ENCODE measurements around the gene CLDN9. TPM values are rescaled to one million over a fixed set of nuclear protein-coding genes. Genes with fewer than 3 reads are reported as not detected.

CLDN9 gene
- total RNA-seq, 1 donor: not detected

DNA sequence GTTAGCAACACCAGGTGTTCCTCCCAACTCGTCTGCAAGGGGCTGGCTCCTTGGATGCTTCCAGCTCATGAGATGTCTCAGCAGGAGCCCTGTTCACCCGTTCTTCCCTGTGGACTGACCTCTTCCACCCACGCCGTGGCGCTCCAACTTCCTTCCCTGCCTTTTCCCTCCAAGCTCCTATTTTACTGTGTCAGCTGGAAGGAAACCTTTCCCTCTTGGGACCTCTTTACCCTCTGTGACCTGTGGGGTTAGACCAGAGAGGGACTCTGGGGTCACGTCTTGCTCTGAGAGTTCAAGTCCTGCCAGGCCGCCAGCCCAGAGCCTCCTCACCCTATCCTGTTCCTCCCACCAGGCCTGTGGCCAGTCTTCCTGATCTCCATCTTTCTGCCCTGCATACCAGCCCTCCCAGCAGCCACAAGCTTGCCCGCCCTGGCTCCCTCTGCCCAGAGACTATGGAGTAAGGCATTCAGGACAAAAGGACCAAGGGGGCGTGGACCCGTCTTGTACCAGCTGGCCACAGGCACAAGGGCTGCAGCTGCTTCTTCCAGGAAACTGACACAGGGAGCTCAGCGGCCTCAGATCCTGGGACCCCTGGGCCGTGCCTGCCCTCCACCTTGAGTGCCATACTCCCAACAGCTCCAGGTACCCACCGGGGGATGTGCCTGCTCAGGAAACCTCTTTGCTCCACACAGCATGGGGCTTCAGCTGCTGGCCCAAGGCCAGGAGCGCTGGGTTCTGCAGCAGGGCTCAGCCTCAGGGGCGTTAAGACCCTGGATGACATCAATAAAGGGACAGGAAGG is 40.5 kb upstream of the CLDN9 start:
- peaks cover 4% of the 10 kb centered on the region for H3K4me1 ChIP-seq (ENCODE audit: insufficient read depth, low read length)
- peaks cover 12% of the 10 kb centered on the region for H4K20me1 ChIP-seq (ENCODE audit: insufficient read depth, low read length)
- no peak overlapping the region for H2AFZ ChIP-seq (ENCODE audit: low read length)
- H3K27me3 ChIP-seq (ENCODE audit: insufficient read depth, low read length): peaks cover 11% of the 10 kb centered on the region
- no peak for DNase-seq (ENCODE audit: insufficient read length, low spot score, missing footprints)
- no peaks in the 10 kb centered on the region for H3K9me3 ChIP-seq (ENCODE audit: low read depth, low read length)
- H3K79me2 ChIP-seq (ENCODE audit: insufficient read depth, low read length): peaks cover 2% of the 10 kb centered on the region
- H3K4me3 ChIP-seq (ENCODE audit: insufficient read depth, low read length): no peak overlapping the region
- H3K36me3 ChIP-seq (ENCODE audit: insufficient read depth, low read length): no peaks in the 10 kb centered on the region
- no peak overlapping the region for H3K4me2 ChIP-seq (ENCODE audit: insufficient read depth, low read length)
- H3K27ac ChIP-seq (ENCODE audit: low read depth, low read length): no peak overlapping the region
- TF ChIP-seq, protein P1, sequence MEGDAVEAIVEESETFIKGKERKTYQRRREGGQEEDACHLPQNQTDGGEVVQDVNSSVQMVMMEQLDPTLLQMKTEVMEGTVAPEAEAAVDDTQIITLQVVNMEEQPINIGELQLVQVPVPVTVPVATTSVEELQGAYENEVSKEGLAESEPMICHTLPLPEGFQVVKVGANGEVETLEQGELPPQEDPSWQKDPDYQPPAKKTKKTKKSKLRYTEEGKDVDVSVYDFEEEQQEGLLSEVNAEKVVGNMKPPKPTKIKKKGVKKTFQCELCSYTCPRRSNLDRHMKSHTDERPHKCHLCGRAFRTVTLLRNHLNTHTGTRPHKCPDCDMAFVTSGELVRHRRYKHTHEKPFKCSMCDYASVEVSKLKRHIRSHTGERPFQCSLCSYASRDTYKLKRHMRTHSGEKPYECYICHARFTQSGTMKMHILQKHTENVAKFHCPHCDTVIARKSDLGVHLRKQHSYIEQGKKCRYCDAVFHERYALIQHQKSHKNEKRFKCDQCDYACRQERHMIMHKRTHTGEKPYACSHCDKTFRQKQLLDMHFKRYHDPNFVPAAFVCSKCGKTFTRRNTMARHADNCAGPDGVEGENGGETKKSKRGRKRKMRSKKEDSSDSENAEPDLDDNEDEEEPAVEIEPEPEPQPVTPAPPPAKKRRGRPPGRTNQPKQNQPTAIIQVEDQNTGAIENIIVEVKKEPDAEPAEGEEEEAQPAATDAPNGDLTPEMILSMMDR (IDR thresholded peaks at IDR 0.05; ENCODE audit: extremely low read depth, low read depth, low read length): no peak

DNA sequence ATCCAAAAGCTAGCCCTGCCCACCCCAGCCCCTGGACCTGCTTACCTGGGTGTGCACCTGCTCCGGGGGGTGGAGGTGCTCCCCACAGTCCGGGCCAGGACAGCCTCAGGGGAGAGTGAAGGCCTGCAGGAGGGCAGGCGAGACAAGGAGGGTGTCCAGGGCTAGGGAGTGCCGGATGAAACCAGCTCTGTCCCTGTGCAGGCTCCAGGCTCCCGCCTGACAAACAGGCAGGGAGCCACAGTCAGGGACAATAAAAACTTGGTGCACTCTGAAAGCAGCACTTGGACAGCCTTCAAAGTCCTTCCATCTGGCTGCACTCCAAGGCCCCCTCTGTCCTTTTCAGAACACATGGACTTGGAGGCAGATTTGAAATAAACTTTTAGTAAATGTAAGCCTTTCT is 39.6 kb upstream of the CLDN9 start:
- Histone ChIP-seq H3K27me3 (ENCODE audit: insufficient read depth, low read length) (peaks cover 2% of the 10 kb centered on the region), H3K4me3 (ENCODE audit: insufficient read depth, low read length) (no peak overlapping the region), H3K36me3 (ENCODE audit: insufficient read depth, low read length) (no peaks in the 10 kb centered on the region), H3K79me2 (ENCODE audit: insufficient read depth, low read length) (peaks cover 2% of the 10 kb centered on the region), H3K9me3 (ENCODE audit: low read depth, low read length) (no peaks in the 10 kb centered on the region), H3K27ac (ENCODE audit: low read depth, low read length) (no peak overlapping the region), H3K4me2 (ENCODE audit: insufficient read depth, low read length) (no peak overlapping the region), H3K4me1 (ENCODE audit: insufficient read depth, low read length) (peaks cover 4% of the 10 kb centered on the region), H2AFZ (ENCODE audit: low read length) (no peak overlapping the region), H4K20me1 (ENCODE audit: insufficient read depth, low read length) (peaks cover 12% of the 10 kb centered on the region)
- no peak for DNase-seq (ENCODE audit: insufficient read length, low spot score, missing footprints)
- TF ChIP-seq, protein P1 (IDR thresholded peaks at IDR 0.05; ENCODE audit: extremely low read depth, low read depth, low read length): no peak

DNA sequence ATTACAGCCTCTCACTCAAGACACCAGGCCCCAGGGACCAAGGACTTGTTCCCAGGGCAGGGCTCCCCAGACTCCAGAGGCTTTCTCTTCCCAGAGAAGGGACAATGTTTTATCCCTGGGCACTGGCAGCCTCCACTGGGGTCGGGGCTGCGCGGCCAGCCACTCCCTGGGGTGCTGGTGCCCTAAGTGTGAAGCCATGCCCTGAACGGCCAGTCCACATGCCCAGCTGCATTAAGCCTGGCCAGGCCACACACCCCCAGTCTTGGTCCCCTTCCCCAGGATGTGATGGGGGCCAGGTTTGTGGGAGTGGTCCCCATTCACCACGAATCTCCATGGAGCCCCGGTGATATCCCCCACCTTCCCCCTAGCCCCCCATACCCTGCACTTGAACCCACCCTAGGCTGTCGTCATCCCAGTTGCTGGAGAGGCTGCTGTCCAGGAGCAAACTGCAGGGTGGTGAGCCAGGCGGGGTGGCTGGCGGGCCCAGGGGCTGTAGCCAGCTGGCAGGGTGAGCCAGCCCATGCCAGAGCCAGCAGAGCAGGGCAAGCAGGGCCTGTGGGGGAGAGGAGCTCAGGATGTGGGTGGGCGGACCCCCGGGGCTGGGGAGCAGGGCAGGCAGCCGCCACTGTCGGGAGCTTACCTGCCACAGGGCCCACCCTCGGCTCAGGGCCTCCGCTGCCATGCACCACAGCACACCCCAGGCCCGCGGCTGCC is 39.0 kb upstream of the CLDN9 start:
- Histone ChIP-seq H2AFZ (ENCODE audit: low read length) (no peak overlapping the region), H4K20me1 (ENCODE audit: insufficient read depth, low read length) (peaks cover 12% of the 10 kb centered on the region), H3K27ac (ENCODE audit: low read depth, low read length) (no peak overlapping the region), H3K4me3 (ENCODE audit: insufficient read depth, low read length) (no peak overlapping the region), H3K4me2 (ENCODE audit: insufficient read depth, low read length) (no peak overlapping the region), H3K9me3 (ENCODE audit: low read depth, low read length) (no peaks in the 10 kb centered on the region), H3K4me1 (ENCODE audit: insufficient read depth, low read length) (peaks cover 4% of the 10 kb centered on the region), H3K79me2 (ENCODE audit: insufficient read depth, low read length) (peaks cover 2% of the 10 kb centered on the region), H3K36me3 (ENCODE audit: insufficient read depth, low read length) (no peaks in the 10 kb centered on the region), H3K27me3 (ENCODE audit: insufficient read depth, low read length) (no peaks in the 10 kb centered on the region)
- TF ChIP-seq, protein P1 (IDR thresholded peaks at IDR 0.05; ENCODE audit: extremely low read depth, low read depth, low read length): no peak
- DNase-seq (ENCODE audit: insufficient read length, low spot score, missing footprints): no peak
